H1 (cell line): ENCODE data around the gene ACKR3. TPM values are rescaled to one million over a fixed set of nuclear protein-coding genes. Genes with fewer than 3 reads are reported as not detected.

ENCODE experiments used
- CTCF ChIA-PET: fragments of 300-600 bp; sonication (Branson Sonifier 250); formaldehyde crosslinking; loops from one replicate; lab custom pipeline; 2021; ENCODE audit not compliant: partially characterized antibody; lab: Charles Lee
- POLR2A ChIA-PET: fragments of 300-600 bp; sonication (Branson Sonifier 250); formaldehyde crosslinking; loops from one replicate; lab custom pipeline; 2021; ENCODE audit warnings: inconsistent platforms; ENCODE audit not compliant: partially characterized antibody; lab: Charles Lee
- DNase-seq, 2 experiments: peaks; one replicate each; pipeline versions ENCODE4 v3.0.0 to v3.0.0-alpha.2; 2010 to 2022; ENCODE audit warnings: low spot score in 2 of 2, low read depth in 1 of 2, mixed read lengths in 1 of 2
- FAIRE-seq: peaks from 2 replicates; lab custom pipeline; 2011; peaks lifted over from hg19 to GRCh38; lab: Jason Lieb, UNC
- H2AFZ ChIP-seq: 2 replicates; pipeline ENCODE4 v1.8.1; 2012; ENCODE audit warnings: low read length, inconsistent platforms
- H2AK5ac ChIP-seq: 2 replicates; pipeline ENCODE4 v1.6.1; 2013; ENCODE audit warnings: low read depth, low read length
- H2BK120ac ChIP-seq: replicated peaks from 2 replicates; pipeline ENCODE3; 2013; ENCODE audit warnings: low read depth, low read length, inconsistent platforms
- H2BK12ac ChIP-seq: 2 replicates; pipeline ENCODE4 v1.6.1; 2013; ENCODE audit warnings: low read depth, low read length
- H2BK15ac ChIP-seq: 2 replicates; pipeline ENCODE4 v1.6.1; 2013; ENCODE audit warnings: low read length
- H2BK20ac ChIP-seq: 2 replicates; pipeline ENCODE4 v1.6.1; 2013; ENCODE audit warnings: low read length
- H2BK5ac ChIP-seq: 2 replicates; pipeline ENCODE4 v1.6.1; 2013; ENCODE audit warnings: low read depth, low read length
- H3K14ac ChIP-seq: 2 replicates; pipeline ENCODE4 v1.6.1; 2013; ENCODE audit warnings: inconsistent platforms; ENCODE audit not compliant: insufficient read length
- H3K18ac ChIP-seq: 2 replicates; pipeline ENCODE4 v1.6.1; 2013; ENCODE audit warnings: low read length; ENCODE audit errors: extremely low read depth
- H3K23ac ChIP-seq: 2 replicates; pipeline ENCODE4 v1.6.1; 2013; ENCODE audit warnings: inconsistent platforms; ENCODE audit not compliant: insufficient read length
- H3K23me2 ChIP-seq: 2 replicates; pipeline ENCODE4 v1.6.1; 2013; ENCODE audit warnings: low read depth, low read length
- H3K27ac ChIP-seq: 2 replicates; pipeline ENCODE4 v1.6.1; 2011; ENCODE audit warnings: low read depth, low read length, inconsistent platforms
- H3K27me3 ChIP-seq, 4 experiments: replicated peaks in 1 of 4; 1 replicate in 1 of 4; 2 replicates in 3 of 4; pipeline versions ENCODE4 v1.6.1 to v1.8.1; 2011 to 2013; ENCODE audit warnings: low read length in 3 of 4, mild to moderate bottlenecking in 3 of 4, inconsistent platforms in 2 of 4, mixed read lengths in 2 of 4, moderate library complexity in 1 of 4; ENCODE audit not compliant: control insufficient read depth in 3 of 4, insufficient read depth in 3 of 4; ENCODE audit errors: extremely low read depth in 1 of 4
- H3K36me3 ChIP-seq, 4 experiments: 2 replicates each; pipeline versions ENCODE4 v1.6.1 to v1.8.1; 2011 to 2013; ENCODE audit warnings: mild to moderate bottlenecking in 4 of 4, low read length in 3 of 4, moderate library complexity in 2 of 4, control low read depth in 1 of 4, inconsistent platforms in 1 of 4; ENCODE audit not compliant: insufficient read depth in 4 of 4, control insufficient read depth in 2 of 4
- H3K4ac ChIP-seq: replicated peaks from 2 replicates; pipeline ENCODE3; 2013; ENCODE audit warnings: low read length, low read depth, mixed read lengths, inconsistent platforms; ENCODE audit not compliant: insufficient read length
- H3K4me1 ChIP-seq, 4 experiments: replicated peaks in 1 of 4; 1 replicate in 1 of 4; 2 replicates in 3 of 4; pipeline versions ENCODE4 v1.6.1 to v1.8.1; 2011 to 2013; ENCODE audit warnings: low read length in 3 of 4, inconsistent platforms in 2 of 4, mixed read lengths in 1 of 4; ENCODE audit not compliant: insufficient read depth in 4 of 4, control insufficient read depth in 3 of 4
- H3K4me2 ChIP-seq, 2 experiments: 2 replicates each; pipeline versions ENCODE4 v1.6.1 to v1.8.1; 2011 to 2013; ENCODE audit warnings: low read depth in 2 of 2, low read length in 2 of 2, control low read depth in 1 of 2, inconsistent platforms in 1 of 2, mild to moderate bottlenecking in 1 of 2; ENCODE audit not compliant: insufficient read depth in 1 of 2
- H3K4me3 ChIP-seq, 4 experiments: fragments of 200-600, 300-600 bp in 1 of 4; sonication (generic), shearing (Covaris generic), sonication (Bioruptor Twin) in 1 of 4; 2 replicates each; pipeline versions ENCODE4 v1.5.1 to v1.8.1; 2011 to 2016; ENCODE audit warnings: low read length in 4 of 4, low read depth in 3 of 4, control low read depth in 2 of 4, inconsistent platforms in 2 of 4, mild to moderate bottlenecking in 2 of 4, mixed read lengths in 1 of 4, moderate library complexity in 1 of 4; ENCODE audit not compliant: insufficient read depth in 2 of 4; ENCODE audit errors: extremely low read depth in 1 of 4
- H3K56ac ChIP-seq: replicated peaks from 2 replicates; pipeline ENCODE3; 2013; ENCODE audit warnings: low read depth, mild to moderate bottlenecking, mixed read lengths, low read length, inconsistent platforms; ENCODE audit not compliant: insufficient read length
- H3K79me1 ChIP-seq: 2 replicates; pipeline ENCODE4 v1.6.1; 2013; ENCODE audit warnings: low read depth, low read length, control low read depth
- H3K79me2 ChIP-seq, 2 experiments: 2 replicates each; pipeline versions ENCODE4 v1.6.1 to v1.8.1; 2012 to 2013; ENCODE audit warnings: low read length in 2 of 2, mild to moderate bottlenecking in 2 of 2, inconsistent platforms in 1 of 2; ENCODE audit not compliant: insufficient read depth in 2 of 2, control insufficient read depth in 1 of 2
- H3K9ac ChIP-seq, 4 experiments: replicated peaks in 1 of 4; 1 replicate in 1 of 4; 2 replicates in 3 of 4; pipeline versions ENCODE4 v1.6.1 to v1.8.1; 2011 to 2013; ENCODE audit warnings: low read depth in 3 of 4, low read length in 3 of 4, control low read depth in 2 of 4, mild to moderate bottlenecking in 2 of 4, moderate library complexity in 2 of 4, inconsistent platforms in 1 of 4; ENCODE audit errors: extremely low read depth in 1 of 4
- H3K9me3 ChIP-seq, 2 experiments: 2 replicates each; pipeline versions ENCODE4 v1.6.1 to v1.8.1; 2012 to 2013; ENCODE audit warnings: mild to moderate bottlenecking in 2 of 2, moderate library complexity in 2 of 2, control low read depth in 1 of 2, inconsistent platforms in 1 of 2, low read depth in 1 of 2, low read length in 1 of 2, mixed read lengths in 1 of 2; ENCODE audit not compliant: insufficient read depth in 2 of 2
- H4K20me1 ChIP-seq, 2 experiments: replicated peaks in 1 of 2; 2 replicates each; pipeline versions ENCODE3 to v1.8.1; 2011 to 2013; ENCODE audit warnings: inconsistent platforms in 2 of 2, low read length in 2 of 2, mild to moderate bottlenecking in 1 of 2; ENCODE audit not compliant: insufficient read depth in 2 of 2, control insufficient read depth in 1 of 2
- H4K5ac ChIP-seq: 2 replicates; pipeline ENCODE4 v1.6.1; 2013; ENCODE audit warnings: low read length, low read depth, mixed read lengths, inconsistent platforms; ENCODE audit not compliant: insufficient read length
- H4K8ac ChIP-seq: 2 replicates; pipeline ENCODE4 v1.8.0; 2013; ENCODE audit warnings: mild to moderate bottlenecking, moderate library complexity, low read length, inconsistent platforms; ENCODE audit not compliant: insufficient read depth; ENCODE audit errors: extremely low read depth
- H4K91ac ChIP-seq: replicated peaks from 2 replicates; pipeline ENCODE3; 2013; ENCODE audit warnings: low read length, mixed read lengths, inconsistent platforms; ENCODE audit not compliant: insufficient read length
- ASH2L ChIP-seq: fragments of 200-600, 300-600 bp; sonication (generic); IDR thresholded peaks from one replicate; pipeline ENCODE4 v1.7.1; 2017; ENCODE audit warnings: low read length
- CTBP2 ChIP-seq: IDR thresholded peaks from 2 replicates; pipeline ENCODE4 v1.7.0; 2011; ENCODE audit warnings: borderline replicate concordance, mild to moderate bottlenecking, moderate library complexity, mixed read lengths, low read length; ENCODE audit not compliant: insufficient read depth, insufficient read length
- E2F6 ChIP-seq: IDR thresholded peaks from 2 replicates; pipeline ENCODE4 v1.6.1; 2012; ENCODE audit warnings: inconsistent platforms
- JUND ChIP-seq: IDR thresholded peaks from 2 replicates; pipeline ENCODE4 v1.6.1; 2011; ENCODE audit warnings: mild to moderate bottlenecking, improper control_type of control experiment, low read length
- KDM1A ChIP-seq: fragments of 200-600, 300-600 bp; sonication (generic); IDR thresholded peaks from 2 replicates; pipeline ENCODE4 v1.7.1; 2016; ENCODE audit warnings: mild to moderate bottlenecking, low read length, borderline replicate concordance
- SIN3A ChIP-seq, 2 experiments: IDR thresholded peaks in 1 of 2; conservative IDR thresholded peaks in 1 of 2; 2 replicates each; pipeline ENCODE4 v1.6.1; 2011 to 2012; ENCODE audit warnings: low read length in 2 of 2, improper control_type of control experiment in 1 of 2, low read depth in 1 of 2, mild to moderate bottlenecking in 1 of 2
- SIX5 ChIP-seq: IDR thresholded peaks from 2 replicates; pipeline ENCODE4 v1.6.1; 2011; ENCODE audit warnings: mild to moderate bottlenecking, low read depth, low read length
- ZNF274 ChIP-seq: IDR thresholded peaks from 2 replicates; pipeline ENCODE4 v1.7.0; 2012; ENCODE audit warnings: low read length, borderline replicate concordance; ENCODE audit errors: extremely low read depth
- WGBS, 2 experiments: shearing (Covaris generic) in 1 of 2; methylation state at CpG; one replicate each; pipeline versions ENCODE4 v1.1.6 to v1.1.7; 2013 to 2015; ENCODE audit warnings: low lambda C conversion rate in 2 of 2, mixed read lengths in 2 of 2, inconsistent platforms in 1 of 2, low coverage in 1 of 2, missing lambda C conversion rate in 1 of 2; ENCODE audit not compliant: insufficient replicate concordance in 2 of 2, insufficient coverage in 1 of 2, insufficient read length in 1 of 2; ENCODE audit errors: extremely low coverage in 1 of 2, missing lambda C conversion rate in 1 of 2; 5-methylcytosine and 5-hydroxymethylcytosine counted together
- polyA plus RNA-seq, 7 experiments: library from polyadenylated mRNA; depleted of rRNA in 3 of 7; stranded (reverse) in 5 of 7; unstranded in 2 of 7; fragments of >200 nt in 5 of 7; fragments of 200-250 nt in 2 of 7; gene quantifications; 1 replicate in 5 of 7; 2 replicates in 1 of 7; 4 replicates in 1 of 7; pipeline versions ENCODE4 v1.2.1 to v1.2.3, GENCODE V29; 2011 to 2013; ENCODE audit warnings: missing spikeins in 2 of 7, mixed read lengths in 2 of 7
- total RNA-seq: library from RNA; stranded (reverse); fragmentation: NEBNext Ultra II Directional; extraction: Animal tissue kit (Norgen Biotek cat#: 25700); gene quantifications from 2 replicates; pipeline ENCODE4 v1.2.1, GENCODE V29; 2021

The ACKR3 gene
- total and polyA plus RNA-seq, 2 of the 8 experiments (the other 6 are each of a cell fraction or from before 2014, with no cell fraction given): 1.4 to 24.4 TPM

DNA sequence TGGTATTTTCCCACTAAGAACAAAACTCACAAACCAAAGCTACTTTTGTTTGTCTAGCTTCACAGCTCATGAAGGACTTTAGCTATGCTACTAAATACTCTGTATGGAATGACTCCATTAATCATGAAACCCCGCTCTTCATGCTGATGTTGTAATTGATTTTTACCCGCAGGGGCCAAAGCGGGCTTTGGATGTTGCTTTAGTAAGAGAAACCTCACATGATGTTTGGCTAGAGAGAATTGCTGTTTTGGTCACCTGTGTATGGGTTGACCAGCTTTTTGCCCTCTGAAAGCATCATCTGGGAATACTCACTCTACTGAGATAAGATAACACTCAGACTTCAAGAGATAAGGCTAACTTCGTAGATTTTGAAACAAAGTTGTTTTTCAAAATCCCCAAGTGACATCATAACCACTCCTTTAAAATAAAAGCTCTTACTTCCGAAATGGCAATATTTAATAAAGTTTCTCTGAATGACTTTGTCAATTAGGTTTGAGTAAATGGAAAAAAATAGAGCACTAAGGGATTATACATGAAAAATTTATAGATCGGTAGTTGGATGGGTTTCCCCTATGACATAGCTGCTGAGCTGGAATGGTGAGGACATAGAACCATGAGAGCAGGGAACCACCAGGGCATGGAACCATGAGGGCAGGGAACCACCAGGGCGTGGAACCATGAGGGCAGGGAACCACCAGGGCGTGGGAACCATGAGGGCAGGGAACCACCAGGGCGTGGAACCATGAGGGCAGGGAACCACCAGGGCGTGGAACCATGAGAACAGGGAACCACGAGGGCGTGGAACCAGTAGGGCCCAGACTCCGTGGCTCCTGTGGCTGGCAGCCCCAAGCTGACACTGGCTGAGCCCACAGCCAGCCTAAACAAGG is 31.9 kb downstream of the ACKR3 start:
- no peak overlapping the region for H4K91ac ChIP-seq

More for the DNA sequence above, 31.9 kb downstream of the ACKR3 start:
- Histone ChIP-seq H3K18ac (no peak overlapping the region), H3K4me2 (no peak overlapping the region), H3K36me3 (no peaks in the 10 kb centered on the region), H3K79me1 (no peaks in the 10 kb centered on the region), H4K5ac (no peak overlapping the region), H3K9ac (no peak overlapping the region), H2AK5ac (no peak overlapping the region), H2BK12ac (no peak overlapping the region), H3K27ac (no peak overlapping the region), H2BK120ac (no peak overlapping the region), H2BK20ac (no peak overlapping the region), H2AFZ (no peak overlapping the region), H3K56ac (no peak overlapping the region), H3K4ac (no peak overlapping the region), H3K4me1 (no peaks in the 10 kb centered on the region), H3K27me3 (no peaks in the 10 kb centered on the region), H3K23ac (no peak overlapping the region), H4K8ac (no peak overlapping the region), H4K20me1 (no peaks in the 10 kb centered on the region), H3K14ac (no peak overlapping the region), H3K79me2 (no peaks in the 10 kb centered on the region), H3K23me2 (no peaks in the 10 kb centered on the region), H2BK15ac (no peak overlapping the region), H3K4me3 (no peak overlapping the region), H2BK5ac (no peak overlapping the region), H3K9me3 (no peaks in the 10 kb centered on the region; a peak in 1 of 4 replicates)
- FAIRE-seq (no peak), DNase-seq (no peak)
- ChIA-PET CTCF (interaction anchor here (1.0 to 1.3 kb wide), 4 partner anchors 15 to 458 kb away, joined by 3 to 4 read pairs (median 3); no protein-coding TSS in a partner anchor), POLR2A (no interaction called here)
- TF ChIP-seq SIX5 (no peak), SIN3A (conservative IDR thresholded peaks at IDR 0.05 in 1 of 2, IDR thresholded peaks at IDR 0.05 in 1 of 2; ENCODE audit: low read depth in 1 of 2, low read length in 2 of 2) (no peak), ZNF274 (no peak), E2F6 (no peak), CTBP2 (no peak), KDM1A (no peak), ASH2L (no peak), JUND (no peak)
- WGBS, 2 experiments: 90% methylated on average over 13 of the region's 13 CpGs; no CpG with 5 or more reads in 1 of the 2 experiments
